Measurements from ENCODE around the gene MAP4K3. TPM values are rescaled to one million over a fixed set of nuclear protein-coding genes. Genes with fewer than 3 reads are reported as not detected.

Gene MAP4K3
- total and polyA plus RNA-seq, 7 donors = 8.0 to 96.8 (median 72.1) TPM

- Histone ChIP-seq H3K36me3 (peaks cover 0 to 52% (median 7%) of the 10 kb centered on the region in 4 donors), H3K9me3 (no peaks in the 10 kb centered on the region), H3K27ac (no peak overlapping the region), H3K27me3 (no peaks in the 10 kb centered on the region), H3K4me1 (peaks cover 0 to 4% (median 0%) of the 10 kb centered on the region in 4 donors), H3K4me3 (no peak overlapping the region)
- intact Hi-C loops (cut with DNase I) = no loop called here
- no peak for DNase-seq
- no peak for TF ChIP-seq POLR2A (IDR thresholded peaks at IDR 0.05)
- no peak for TF ChIP-seq EP300 (IDR thresholded peaks at IDR 0.05)
- no peak for TF ChIP-seq POLR2AphosphoS5 (IDR thresholded peaks at IDR 0.05)
- no peak for TF ChIP-seq CTCF (IDR thresholded peaks at IDR 0.05)
- 95 to 99% methylated on average over 2 of the region's 2 CpGs for WGBS, 2 donors
Measured at GRCh38 chr2:39311469-39311868, 125.6 kb downstream of the MAP4K3 start.

- TF ChIP-seq CTCF (IDR thresholded peaks at IDR 0.05) (no peak), EP300 (IDR thresholded peaks at IDR 0.05) (no peak), POLR2A (IDR thresholded peaks at IDR 0.05) (no peak), POLR2AphosphoS5 (IDR thresholded peaks at IDR 0.05) (no peak)
- no peaks in the 10 kb centered on the region for H3K9me3 ChIP-seq
- intact Hi-C loops (cut with DNase I) = no loop called here
- H3K36me3 ChIP-seq = peaks cover 0 to 40% (median 4%) of the 10 kb centered on the region in 4 donors
- WGBS, 2 donors = 75 to 89% methylated on average over 1 of the region's 1 CpG
- no peak for DNase-seq
- no peak overlapping the region for H3K4me3 ChIP-seq
- no peak overlapping the region for H3K27ac ChIP-seq
- H3K27me3 ChIP-seq = no peaks in the 10 kb centered on the region
- H3K4me1 ChIP-seq = peaks cover 0 to 6% (median 2%) of the 10 kb centered on the region in 4 donors
Measured at GRCh38 chr2:39308778-39309177, 128.3 kb downstream of the MAP4K3 start.

- H3K9me3 ChIP-seq = no peaks in the 10 kb centered on the region
- no peaks in the 10 kb centered on the region for H3K27me3 ChIP-seq
- H3K4me1 ChIP-seq = peaks cover 0 to 6% (median 2%) of the 10 kb centered on the region in 4 donors
- 90 to 96% methylated on average over 1 of the region's 1 CpG for WGBS, 2 donors
- no peak for DNase-seq
- TF ChIP-seq POLR2A (IDR thresholded peaks at IDR 0.05) = no peak
- no peak for TF ChIP-seq CTCF (IDR thresholded peaks at IDR 0.05)
- no peak for TF ChIP-seq POLR2AphosphoS5 (IDR thresholded peaks at IDR 0.05)
- TF ChIP-seq EP300 (IDR thresholded peaks at IDR 0.05) = no peak
- no peak overlapping the region for H3K27ac ChIP-seq
- intact Hi-C loops (cut with DNase I) = no loop called here
- H3K4me3 ChIP-seq = no peak overlapping the region
- H3K36me3 ChIP-seq = peaks cover 0 to 19% (median 4%) of the 10 kb centered on the region in 4 donors
Measured at GRCh38 chr2:39306626-39307025, 130.5 kb downstream of the MAP4K3 start.

GRCh38 chr2:39304729-39305128 is 132.4 kb downstream of the MAP4K3 start:
- H3K9me3 ChIP-seq = no peaks in the 10 kb centered on the region
- no peak for DNase-seq
- no peak overlapping the region for H3K4me3 ChIP-seq
- intact Hi-C loops (cut with DNase I) = no loop called here
- 96 to 98% methylated on average over 4 of the region's 4 CpGs for WGBS, 2 donors
- H3K4me1 ChIP-seq = peaks cover 0 to 8% (median 3%) of the 10 kb centered on the region in 4 donors
- no peak for TF ChIP-seq POLR2A (IDR thresholded peaks at IDR 0.05)
- TF ChIP-seq POLR2AphosphoS5 (IDR thresholded peaks at IDR 0.05) = no peak
- no peak for TF ChIP-seq CTCF (IDR thresholded peaks at IDR 0.05)
- no peak for TF ChIP-seq EP300 (IDR thresholded peaks at IDR 0.05)
- H3K36me3 ChIP-seq = peaks cover 0 to 7% (median 0%) of the 10 kb centered on the region in 4 donors
- H3K27me3 ChIP-seq = no peaks in the 10 kb centered on the region
- no peak overlapping the region for H3K27ac ChIP-seq

- Histone ChIP-seq H3K27me3 (no peaks in the 10 kb centered on the region), H3K27ac (no peak overlapping the region), H3K4me1 (peaks cover 0 to 8% (median 3%) of the 10 kb centered on the region in 4 donors), H3K9me3 (no peaks in the 10 kb centered on the region), H3K4me3 (no peak overlapping the region), H3K36me3 (peaks cover 0 to 8% (median 0%) of the 10 kb centered on the region in 4 donors)
- no peak for DNase-seq
- intact Hi-C loops (cut with DNase I) = no loop called here
- 91 to 98% methylated on average over 1 of the region's 1 CpG for WGBS, 2 donors
- TF ChIP-seq POLR2A (IDR thresholded peaks at IDR 0.05) = no peak
Measured at GRCh38 chr2:39304200-39304599, 132.9 kb downstream of the MAP4K3 start.
